Heart right ventricle (tissue), 16 donors: Measurements from ENCODE around the gene TRIM75. TPM values are rescaled to one million over a fixed set of nuclear protein-coding genes. Genes with fewer than 3 reads are reported as not detected.
"Not testable (repeated sequence)": the region's sequence is repeated elsewhere in the genome, so short reads cannot be mapped to it uniquely, and the experiment has no call there.

Experiments used
- ATAC-seq, 8 donors: fragments of 200-7000 bp; cut with Tn5 transposase; one replicate each; pipeline ENCODE4 v1.9.1; 2020; ENCODE audit warnings: mild to moderate bottlenecking in 8 of 8, moderate library complexity in 8 of 8, moderate number of reproducible peaks in 1 of 8
- DNase-seq, 2 donors: peaks; one replicate each; pipeline ENCODE4 v3.0.0-alpha.2; 2020
- H3K27ac ChIP-seq, 10 donors: fragments of 200-600 bp; sonication (generic) in 2 of 10; one replicate each; pipeline versions ENCODE4 v1.5.0 to v1.8.0; 2020 to 2022; ENCODE audit warnings: mild to moderate bottlenecking in 3 of 10
- H3K27me3 ChIP-seq, 7 donors: fragments of 200-600 bp; one replicate each; pipeline ENCODE4 v1.8.0; 2021 to 2022; ENCODE audit warnings: mild to moderate bottlenecking in 2 of 7
- H3K36me3 ChIP-seq, 9 donors: fragments of 200-600 bp; sonication (generic) in 1 of 9; one replicate each; pipeline versions ENCODE4 v1.5.0 to v1.8.0; 2020 to 2022; ENCODE audit warnings: mild to moderate bottlenecking in 2 of 9
- H3K4me1 ChIP-seq, 9 donors: fragments of 200-600 bp; sonication (generic) in 1 of 9; one replicate each; pipeline versions ENCODE4 v1.5.0 to v1.8.0; 2020 to 2022; ENCODE audit warnings: mild to moderate bottlenecking in 4 of 9
- H3K4me3 ChIP-seq, 10 donors: fragments of 200-600 bp; sonication (generic) in 2 of 10; one replicate each; pipeline versions ENCODE4 v1.5.0 to v1.8.0; 2020 to 2022; ENCODE audit warnings: mild to moderate bottlenecking in 7 of 10, moderate library complexity in 2 of 10
- H3K9me3 ChIP-seq, 11 donors: fragments of 200-600 bp in 10 of 11; sonication (generic) in 2 of 11; one replicate each; pipeline versions ENCODE4 v1.5.0 to v1.8.0; 2013 to 2022; ENCODE audit warnings: mild to moderate bottlenecking in 2 of 11, control low read depth in 1 of 11, moderate library complexity in 1 of 11
- WGBS, 2 donors: extraction: QIAGEN DNeasy Blood & Tissue Kit; methylation state at CpG; one replicate each; pipeline ENCODE4 v1.1.7; 2013; ENCODE audit warnings: inconsistent platforms in 1 of 2; 5-methylcytosine and 5-hydroxymethylcytosine counted together
- intact Hi-C, 10 donors: fragments of 100-400 bp; cut with DNase I; formaldehyde crosslinking; loops; one replicate each; pipeline versions ENCODE4 v1.11.1 to v1.14.2; 2022
- polyA plus RNA-seq, 2 donors: library from polyadenylated mRNA; stranded (reverse); fragments of 200-250 nt; gene quantifications; one replicate each; pipeline ENCODE4 v1.2.3, GENCODE V29; 2013
- total RNA-seq, 10 donors: library from RNA; stranded (reverse); fragmentation: NEBNext Ultra II Directional in 3 of 10; extraction: Animal tissue kit (Norgen Biotek cat#: 25700) in 3 of 10; gene quantifications; one replicate each; pipeline versions ENCODE4 v1.2.1 to v1.2.4, GENCODE V29; 2021 to 2023
- TF ChIP-seq, protein P1 (sequence below), 9 donors: fragments of 200-600 bp; sonication (generic) in 2 of 9; IDR thresholded peaks; one replicate each; pipeline versions ENCODE4 v1.5.0 to v1.8.0; 2021 to 2022; ENCODE audit warnings: antibody characterized with exemption in 9 of 9, mild to moderate bottlenecking in 5 of 9, moderate library complexity in 1 of 9
- donor health status: Arrhythmogenic right ventricular cardiomyopathy.
- donor health status: ischemic (EF 13 %, LVEDD 7.1; RV severe dilation, severe dysfunction).
- donor health status: healthy with polysubstance abuse.
- donor health status: DM: no; HTN: yes; CAD: no.
- donor health status: DM: no; HTN: no; CAD: no.
- donor health status: ischemic (EF 25% LVEDD 6.9; RV normal size, moderate dysfunction).
- donor health status: ischemic (EF 25% LVEDD 5.7; RV mildly dilated, moderate dysfunction).
- donor health status: healthy.
- donor health status: DM: yes; HTN: yes; CAD: no.
- donor health status: Ischemic cardiomyopathy.
- donor health status: ischemic (EF 35%, LVEDD 5.7; RV mildly dilated, moderate dysfunction).
- donor health status: nonischemic (EF 11% LVEDD 7.7; RV severe dilation, severe dysfunction).
- donor health status: DM: yes; HTN: yes; CAD: no.
- donor health status: PGD.
- donor health status: ischemic (EF 29% LVEDD 5.4; RV normal size, mild dysfunction).
- donor health status: nonischemic (EF 23%, LVEDD 6.1; RV moderate dilation, normal function).

Gene TRIM75
- total and polyA plus RNA-seq, 12 donors, result not detected

DNA sequence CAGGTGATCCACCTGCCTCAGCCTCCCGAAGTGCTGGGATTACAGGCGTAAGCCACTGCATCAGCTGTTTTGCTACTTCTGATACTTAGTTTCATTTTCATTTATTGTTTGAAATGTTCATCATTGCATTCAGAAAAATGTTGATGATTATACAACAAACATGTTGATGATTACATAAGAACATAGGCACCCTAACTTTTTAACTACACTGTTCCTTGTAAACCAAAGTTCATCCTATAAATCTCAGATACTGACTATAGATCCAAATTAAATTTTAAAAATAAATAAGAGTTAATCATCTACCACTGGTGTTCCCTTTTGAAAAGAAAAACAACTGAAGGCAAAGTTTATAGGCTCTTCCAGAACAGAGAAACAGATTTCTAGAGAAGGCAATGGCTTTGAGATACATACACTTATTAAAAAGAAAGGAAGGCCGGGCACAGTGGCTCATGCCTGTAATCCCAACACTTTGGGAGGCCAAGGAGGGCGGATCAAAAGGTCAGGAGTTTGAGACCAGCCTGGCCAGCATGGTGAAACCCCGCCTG lies 23.4 kb downstream of the TRIM75 start:
- TF ChIP-seq, protein P1, sequence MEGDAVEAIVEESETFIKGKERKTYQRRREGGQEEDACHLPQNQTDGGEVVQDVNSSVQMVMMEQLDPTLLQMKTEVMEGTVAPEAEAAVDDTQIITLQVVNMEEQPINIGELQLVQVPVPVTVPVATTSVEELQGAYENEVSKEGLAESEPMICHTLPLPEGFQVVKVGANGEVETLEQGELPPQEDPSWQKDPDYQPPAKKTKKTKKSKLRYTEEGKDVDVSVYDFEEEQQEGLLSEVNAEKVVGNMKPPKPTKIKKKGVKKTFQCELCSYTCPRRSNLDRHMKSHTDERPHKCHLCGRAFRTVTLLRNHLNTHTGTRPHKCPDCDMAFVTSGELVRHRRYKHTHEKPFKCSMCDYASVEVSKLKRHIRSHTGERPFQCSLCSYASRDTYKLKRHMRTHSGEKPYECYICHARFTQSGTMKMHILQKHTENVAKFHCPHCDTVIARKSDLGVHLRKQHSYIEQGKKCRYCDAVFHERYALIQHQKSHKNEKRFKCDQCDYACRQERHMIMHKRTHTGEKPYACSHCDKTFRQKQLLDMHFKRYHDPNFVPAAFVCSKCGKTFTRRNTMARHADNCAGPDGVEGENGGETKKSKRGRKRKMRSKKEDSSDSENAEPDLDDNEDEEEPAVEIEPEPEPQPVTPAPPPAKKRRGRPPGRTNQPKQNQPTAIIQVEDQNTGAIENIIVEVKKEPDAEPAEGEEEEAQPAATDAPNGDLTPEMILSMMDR (IDR thresholded peaks at IDR 0.05), result no peak
- Histone ChIP-seq H3K9me3 (no peaks in the 10 kb centered on the region), H3K4me3 (no peak overlapping the region), H3K36me3 (peaks cover 0 to 47% (median 12%) of the 10 kb centered on the region in 9 donors), H3K27me3 (no peaks in the 10 kb centered on the region), H3K27ac (no peak overlapping the region), H3K4me1 (peaks cover 0 to 10% (median 0%) of the 10 kb centered on the region in 9 donors)
- WGBS, 2 donors, result 95 to 96% methylated on average over 5 of the region's 5 CpGs
- intact Hi-C loops, result no loop called here
- no peak for ATAC-seq
- no peak for DNase-seq

DNA sequence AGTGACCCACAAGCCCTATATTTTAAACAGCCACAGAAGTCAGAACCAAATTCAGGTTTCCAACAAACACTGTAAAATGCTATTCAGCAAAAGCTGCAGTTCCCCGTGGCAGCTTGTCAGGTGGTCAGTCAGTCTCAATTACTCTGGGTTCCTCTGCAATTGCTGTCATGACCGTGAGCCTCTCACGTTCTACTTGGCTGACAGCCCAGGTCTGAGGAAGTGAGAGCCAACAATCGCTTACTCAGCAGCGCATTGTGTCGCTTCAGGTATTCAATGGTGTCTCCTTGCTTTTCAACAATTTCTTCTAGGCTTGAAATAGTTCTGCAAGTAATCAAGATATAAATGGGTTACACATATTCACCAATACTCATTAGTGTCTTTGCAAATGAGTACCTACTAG lies 25.8 kb downstream of the TRIM75 start:
- H3K27ac ChIP-seq, result no peak overlapping the region
- TF ChIP-seq, protein P1 (IDR thresholded peaks at IDR 0.05), result no peak
- DNase-seq, result peak; percentile 25 to 34
- WGBS, 2 donors, result 11 to 20% methylated on average over 6 of the region's 6 CpGs
- peak in 4 of 8 donors; percentile 49 to 80 (median 64) for ATAC-seq
- H3K36me3 ChIP-seq, result peaks cover 0 to 54% (median 12%) of the 10 kb centered on the region in 9 donors
- no peaks in the 10 kb centered on the region for H3K27me3 ChIP-seq
- H3K4me3 ChIP-seq, result no peak overlapping the region
- H3K9me3 ChIP-seq, result no peaks in the 10 kb centered on the region
- peaks cover 0 to 3% (median 0%) of the 10 kb centered on the region in 9 donors for H3K4me1 ChIP-seq
- intact Hi-C loops, result no loop called here

DNA sequence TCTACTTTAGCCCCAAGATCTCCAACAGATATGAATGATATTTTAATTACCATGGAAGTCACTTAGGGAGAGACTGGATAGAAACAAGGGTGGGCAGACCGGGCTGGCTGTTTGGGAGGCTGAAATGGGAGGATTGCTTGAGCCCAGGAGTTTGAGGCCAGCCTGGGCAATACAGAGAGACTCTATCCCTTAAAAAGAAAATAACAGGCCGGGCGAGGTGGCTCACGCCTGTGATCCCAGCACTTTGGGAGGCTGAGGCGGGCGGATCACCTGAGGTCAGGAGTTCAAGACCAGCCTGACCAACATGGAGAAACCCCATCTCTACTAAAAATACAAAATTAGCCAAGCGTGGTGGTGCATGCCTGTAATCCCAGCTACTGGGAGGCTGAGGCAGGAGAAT lies 31.1 kb downstream of the TRIM75 start:
- ATAC-seq, intact Hi-C loops: not testable (repeated sequence)

DNA sequence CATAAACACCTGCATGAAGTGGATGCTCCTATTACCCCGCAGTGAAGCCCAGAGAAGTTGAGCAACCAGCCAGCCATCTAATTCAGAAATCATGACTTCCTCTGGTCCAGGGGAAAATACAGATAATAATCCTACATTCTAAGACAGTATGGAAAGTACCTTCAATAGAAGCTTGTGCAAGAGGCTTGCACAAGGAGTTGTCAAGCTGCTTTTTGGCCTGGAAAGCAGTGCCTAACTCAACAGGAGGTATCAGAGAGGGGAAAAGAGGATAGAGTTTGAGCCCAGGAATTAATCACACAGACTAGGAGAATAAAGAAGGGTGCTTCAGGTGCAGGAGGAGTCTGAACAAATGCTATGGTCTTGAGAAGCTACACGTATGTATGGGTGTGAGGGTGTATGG lies 32.3 kb downstream of the TRIM75 start:
- Histone ChIP-seq H3K4me1 (no peaks in the 10 kb centered on the region), H3K4me3 (no peak overlapping the region), H3K9me3 (no peaks in the 10 kb centered on the region), H3K27ac (no peak overlapping the region), H3K27me3 (no peaks in the 10 kb centered on the region), H3K36me3 (peaks cover 0 to 70% (median 16%) of the 10 kb centered on the region in 9 donors)
- 68 to 96% methylated on average over 2 of the region's 2 CpGs for WGBS, 2 donors
- TF ChIP-seq, protein P1 (IDR thresholded peaks at IDR 0.05), result no peak
- ATAC-seq (no peak), DNase-seq (no peak)
- intact Hi-C loops, result no loop called here

More for the DNA sequence above, 31.1 kb downstream of the TRIM75 start:
- H3K36me3 ChIP-seq, result peaks cover 0 to 72% (median 16%) of the 10 kb centered on the region in 9 donors
- H3K27ac ChIP-seq, H3K4me1 ChIP-seq, H3K4me3 ChIP-seq, DNase-seq, H3K9me3 ChIP-seq, H3K27me3 ChIP-seq: not testable (repeated sequence)
- WGBS, 2 donors, result 98% methylated on average over 6 to 7 of the region's 7 CpGs

DNA sequence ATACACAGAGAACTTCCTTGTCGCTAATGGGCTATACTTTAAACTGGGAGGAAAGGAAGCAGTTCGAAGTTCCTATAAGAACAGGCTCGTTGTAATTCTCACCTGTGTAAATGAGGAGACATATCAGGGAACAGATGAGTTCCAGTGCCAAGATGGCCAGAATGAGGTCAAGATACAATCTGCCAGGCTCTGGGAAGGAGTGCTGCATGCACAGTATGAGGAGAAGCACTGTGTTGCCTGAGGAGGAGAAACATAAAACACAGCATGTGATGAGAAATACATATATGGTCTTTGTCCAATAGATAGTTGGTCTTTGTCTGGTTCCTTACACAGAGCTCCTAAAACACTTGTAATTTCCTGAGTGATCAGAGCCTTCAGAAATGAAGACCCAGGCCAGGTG lies 34.7 kb downstream of the TRIM75 start:
- Histone ChIP-seq H3K27me3 (no peaks in the 10 kb centered on the region), H3K36me3 (peaks cover 0 to 88% (median 16%) of the 10 kb centered on the region in 9 donors), H3K9me3 (no peaks in the 10 kb centered on the region), H3K27ac (no peak overlapping the region), H3K4me1 (no peaks in the 10 kb centered on the region), H3K4me3 (no peak overlapping the region)
- DNase-seq (no peak), ATAC-seq (no peak)
- 90 to 94% methylated on average over 3 of the region's 3 CpGs for WGBS, 2 donors
- intact Hi-C loops, result no loop called here
- TF ChIP-seq, protein P1 (IDR thresholded peaks at IDR 0.05), result no peak

DNA sequence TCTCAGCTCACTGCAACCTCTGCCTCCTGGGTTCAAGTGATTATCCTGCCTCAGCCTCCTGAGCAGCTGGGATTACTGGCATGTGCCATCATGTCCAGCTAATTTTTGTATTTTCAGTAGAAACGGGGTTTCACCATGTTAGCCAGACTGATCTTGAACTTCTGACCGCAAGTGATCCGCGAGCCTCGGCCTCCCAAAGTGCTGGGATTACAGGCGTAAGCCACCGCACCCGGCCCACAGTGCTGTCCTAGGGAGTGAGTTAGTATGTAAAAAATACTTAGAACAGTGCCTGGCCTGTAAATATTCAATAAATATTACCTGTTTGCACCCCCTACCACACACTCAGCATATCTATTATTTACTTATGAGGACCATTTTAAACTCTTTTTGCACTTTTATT lies 38.5 kb downstream of the TRIM75 start:
- intact Hi-C loops, result loop anchor here in 6 of 10 donors (5.0 to 10.0 kb wide), 2 partner anchors 310 to 317 kb away; no protein-coding TSS in a partner anchor
- peaks cover 0 to 91% (median 8%) of the 10 kb centered on the region in 9 donors for H3K36me3 ChIP-seq

More for the DNA sequence above, 38.5 kb downstream of the TRIM75 start:
- DNase-seq, ATAC-seq, H3K4me3 ChIP-seq, H3K27me3 ChIP-seq, H3K27ac ChIP-seq, H3K4me1 ChIP-seq, H3K9me3 ChIP-seq: not testable (repeated sequence)
- 96 to 99% methylated on average over 8 of the region's 8 CpGs for WGBS, 2 donors
